Ishikawa (cell line): Measurements from ENCODE around the gene SMOC1.

Experiments
- EP300 ChIP-seq: IDR thresholded peaks from 2 replicates; pipeline ENCODE4 v1.6.1; 2012; ENCODE audit warnings: borderline replicate concordance
- MAX ChIP-seq: IDR thresholded peaks from 2 replicates; pipeline ENCODE4 v1.6.1; 2012
- TCF12 ChIP-seq: IDR thresholded peaks from 2 replicates; pipeline ENCODE4 v1.6.1; 2012; ENCODE audit warnings: low read depth
- USF1 ChIP-seq: IDR thresholded peaks from 2 replicates; pipeline ENCODE4 v1.6.1; 2012
- YY1 ChIP-seq: IDR thresholded peaks from 2 replicates; pipeline ENCODE4 v1.6.1; 2012; ENCODE audit warnings: low read depth

- TF ChIP-seq EP300 (no peak), USF1 (no peak), TCF12 (no peak), YY1 (no peak), MAX (no peak)
Observed at GRCh38 chr14:69933623-69934275, 54.5 kb downstream of the SMOC1 start.
